HG03378 (cell line): Measurements from ENCODE around the gene CMIP.
A peak's percentile ranks its signal among the peaks of the same experiment; 100 is the strongest.
"Not testable (repeated sequence)": the region's sequence is repeated elsewhere in the genome, so short reads cannot be mapped to it uniquely, and the experiment has no call there.

Source experiments
- ATAC-seq: cut with Tn5 transposase; IDR thresholded peaks from one replicate; pipeline ENCODE4 v1.9.1; 2021; ENCODE audit warnings: mild to moderate bottlenecking, moderate library complexity; ENCODE audit not compliant: unreplicated experiment

Gene CMIP

DNA sequence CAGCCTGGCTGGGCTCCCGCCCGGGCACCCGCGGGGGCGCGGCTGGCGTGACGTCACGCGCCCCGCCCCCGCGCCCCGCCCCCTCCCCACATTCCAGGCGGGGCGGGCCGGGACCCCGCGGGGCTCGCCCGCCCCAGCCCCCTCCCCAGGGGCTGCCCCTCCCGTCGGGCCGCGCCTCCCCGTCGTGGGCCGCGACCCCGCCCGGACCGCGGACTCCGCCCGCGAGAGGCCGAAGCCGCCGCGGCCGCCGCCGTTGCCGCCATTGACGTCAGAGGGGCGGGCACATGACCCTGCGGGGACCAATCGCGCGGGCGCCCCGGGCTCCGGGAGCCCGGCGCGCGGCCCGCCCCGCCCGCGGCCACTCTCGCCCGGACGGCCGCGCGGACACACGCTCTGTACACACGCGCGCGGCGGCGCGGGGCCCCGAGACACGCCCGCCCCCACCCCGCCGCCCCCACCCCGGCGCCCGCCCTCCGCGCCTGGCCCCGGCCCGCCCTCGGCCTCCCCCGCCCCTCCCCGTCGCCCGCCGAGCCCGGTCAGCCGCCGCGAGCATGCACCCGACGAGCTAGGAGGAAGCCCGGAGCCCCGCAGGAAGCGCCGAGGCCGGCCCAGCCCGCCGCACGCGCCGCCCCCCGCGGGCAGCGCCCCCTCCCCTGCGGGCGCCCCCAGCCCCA lies at the start of gene CMIP:
Gene CMIP, plus strand, starts transcription at position 361 of the 674 bp plus-strand sequence.
- no peak for ATAC-seq

GRCh38 chr16:81394966-81395655 lies 49.5 kb upstream of the CMIP start:
- no peak for ATAC-seq

DNA sequence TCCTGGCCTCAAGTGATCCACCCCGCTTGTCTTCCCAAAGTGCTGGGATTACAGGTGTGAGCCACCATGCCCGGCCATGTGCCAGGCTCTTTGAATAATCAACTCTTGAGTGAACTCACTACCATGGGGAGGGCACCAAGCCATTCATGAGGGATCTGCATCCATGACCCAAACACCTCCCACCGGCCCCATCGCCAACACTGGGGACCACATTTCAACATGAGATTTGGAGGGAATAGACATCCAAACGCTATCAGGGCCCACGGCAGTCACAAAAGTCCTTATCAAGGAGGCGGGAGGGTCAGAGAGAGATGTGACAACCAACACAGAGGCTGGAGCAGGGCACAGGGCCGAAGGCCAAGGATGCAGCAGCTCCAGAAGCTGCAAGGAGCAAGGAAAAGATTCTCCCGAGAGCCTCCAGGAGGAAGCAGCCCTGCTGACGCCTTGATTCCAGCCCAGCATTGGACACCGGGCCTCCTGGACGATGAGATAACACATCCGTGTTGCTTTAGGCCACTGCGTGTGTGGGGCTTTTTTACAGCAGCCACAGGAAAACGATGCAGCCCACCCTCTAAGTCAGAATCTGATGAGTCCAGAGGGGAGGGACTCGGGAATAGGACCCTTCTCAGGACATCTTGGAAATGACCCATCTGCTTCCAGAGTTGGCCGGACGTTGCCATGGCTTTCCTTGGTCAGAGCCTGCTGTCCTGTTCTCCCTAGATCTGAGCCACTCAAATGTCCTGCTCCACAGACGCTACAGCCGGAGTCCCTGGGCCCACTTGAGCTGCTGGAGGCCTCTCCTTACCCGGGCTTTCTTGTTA lies 47.3 kb upstream of the CMIP start:
- ATAC-seq = no peak

- ATAC-seq = no peak
Observed at GRCh38 chr16:81397879-81398520, 46.6 kb upstream of the CMIP start.

DNA sequence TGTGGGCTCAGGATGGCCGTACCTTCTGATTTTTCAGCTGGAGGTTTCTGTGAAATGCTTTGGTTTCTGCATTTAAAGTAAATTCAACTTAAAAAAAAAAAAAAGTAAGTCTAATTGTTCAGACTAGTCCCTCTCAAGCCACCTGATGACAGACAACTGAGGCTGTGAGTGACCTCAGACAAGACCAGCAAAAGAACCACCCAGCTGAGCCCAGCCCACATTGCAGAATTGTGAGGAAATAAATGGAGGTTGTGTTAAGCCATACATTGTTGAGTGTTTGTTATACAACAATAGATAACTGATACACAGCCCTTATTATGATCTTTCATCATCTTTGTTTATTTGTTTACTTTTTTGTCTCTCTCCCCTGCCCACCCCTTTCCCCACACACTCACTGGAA lies 44.7 kb upstream of the CMIP start:
- ATAC-seq = no peak

DNA sequence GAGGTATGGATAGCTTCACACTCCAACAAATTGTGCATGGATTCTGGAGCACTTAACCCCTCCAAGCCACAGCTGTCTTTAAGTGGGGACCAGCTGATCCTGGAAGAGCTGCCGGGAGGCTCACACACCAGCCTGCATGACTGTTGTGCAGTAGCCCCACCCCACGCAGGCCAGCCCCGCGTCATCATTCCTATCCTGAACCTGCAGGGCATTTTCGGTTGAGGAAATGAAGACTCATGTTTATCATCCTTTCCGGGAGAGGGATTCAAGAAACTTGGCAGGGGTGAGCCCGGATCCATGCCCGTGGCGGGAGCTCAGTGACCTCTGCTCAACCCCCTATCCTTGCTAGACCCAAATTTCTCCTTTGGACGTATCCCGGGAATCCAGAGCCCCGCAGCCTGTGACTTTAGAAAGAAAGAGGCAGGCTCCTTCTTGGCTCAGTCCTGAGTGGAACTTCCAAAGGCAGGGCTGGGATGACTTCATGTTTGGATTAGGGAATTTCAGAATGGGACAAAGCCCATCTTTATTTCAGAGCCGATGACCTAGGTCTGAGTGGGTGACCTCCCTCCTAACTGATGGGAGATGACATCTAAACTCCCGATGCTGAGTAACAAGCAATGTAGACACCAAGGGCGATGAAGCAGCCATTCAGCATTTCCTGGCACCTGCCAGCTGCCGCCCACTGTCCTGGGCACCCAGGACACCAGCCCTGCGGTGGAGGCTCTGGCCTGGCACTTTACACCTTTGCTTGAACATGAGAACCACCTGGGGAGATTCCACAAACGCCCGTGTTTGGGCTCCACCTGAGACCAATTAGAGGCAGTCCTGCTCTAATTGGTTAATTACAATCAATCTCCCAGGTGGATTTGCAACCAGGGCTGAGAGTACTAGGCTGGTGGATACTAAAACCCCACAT lies 43.3 kb upstream of the CMIP start:
- no peak for ATAC-seq

- no peak for ATAC-seq
Observed at GRCh38 chr16:81403208-81403600, 41.4 kb upstream of the CMIP start.

- peak; percentile 45 for ATAC-seq
Observed at GRCh38 chr16:81403601-81404391, 40.8 kb upstream of the CMIP start.

GRCh38 chr16:81405002-81405401 lies 39.6 kb upstream of the CMIP start:
- ATAC-seq = not testable (repeated sequence)

DNA sequence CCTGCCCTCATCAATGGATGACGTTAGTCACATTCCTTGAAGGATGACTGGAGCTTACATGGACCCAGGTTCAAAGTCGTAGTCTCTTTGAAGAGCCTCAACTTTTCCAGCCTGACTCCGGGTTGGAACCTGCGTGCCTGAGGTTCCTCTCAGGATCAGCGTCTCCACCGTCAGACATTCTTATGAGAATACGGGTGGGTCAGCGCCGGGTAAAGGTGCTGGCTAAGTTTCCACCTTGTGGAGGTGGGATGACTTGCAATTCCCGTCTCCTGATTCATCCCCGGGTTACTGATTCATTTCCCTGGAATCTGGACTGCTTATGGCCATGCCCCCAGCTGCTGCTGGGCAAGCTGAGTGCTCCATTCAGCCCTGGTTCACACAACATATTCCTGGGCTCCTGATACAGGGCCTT lies 38.9 kb upstream of the CMIP start:
- no peak for ATAC-seq

DNA sequence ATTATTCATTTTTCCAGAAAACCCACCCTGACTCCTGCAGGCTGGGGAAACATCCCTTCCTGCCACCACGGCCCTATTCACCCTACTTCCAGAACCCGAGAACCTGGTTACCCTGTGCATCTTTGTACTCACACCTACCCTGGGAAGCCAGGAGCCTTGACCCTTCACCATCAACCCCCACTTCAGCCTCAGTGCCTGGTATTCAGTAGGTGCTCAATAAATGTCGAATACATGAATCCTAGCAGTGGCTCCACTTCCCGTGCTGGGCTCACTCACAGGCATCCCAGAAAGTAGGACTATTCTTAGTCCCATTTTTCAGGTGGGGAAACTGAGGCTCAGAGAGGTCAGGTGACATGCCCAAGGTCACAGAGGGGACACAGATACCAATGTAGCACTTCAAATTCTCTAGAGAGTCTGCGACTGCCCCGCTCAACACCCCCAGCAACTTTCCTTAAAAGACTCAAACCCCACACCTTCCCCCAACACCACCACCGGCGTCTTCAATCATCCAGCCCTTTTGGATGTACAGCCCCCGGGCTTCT lies 36.1 kb upstream of the CMIP start:
- no peak for ATAC-seq

DNA sequence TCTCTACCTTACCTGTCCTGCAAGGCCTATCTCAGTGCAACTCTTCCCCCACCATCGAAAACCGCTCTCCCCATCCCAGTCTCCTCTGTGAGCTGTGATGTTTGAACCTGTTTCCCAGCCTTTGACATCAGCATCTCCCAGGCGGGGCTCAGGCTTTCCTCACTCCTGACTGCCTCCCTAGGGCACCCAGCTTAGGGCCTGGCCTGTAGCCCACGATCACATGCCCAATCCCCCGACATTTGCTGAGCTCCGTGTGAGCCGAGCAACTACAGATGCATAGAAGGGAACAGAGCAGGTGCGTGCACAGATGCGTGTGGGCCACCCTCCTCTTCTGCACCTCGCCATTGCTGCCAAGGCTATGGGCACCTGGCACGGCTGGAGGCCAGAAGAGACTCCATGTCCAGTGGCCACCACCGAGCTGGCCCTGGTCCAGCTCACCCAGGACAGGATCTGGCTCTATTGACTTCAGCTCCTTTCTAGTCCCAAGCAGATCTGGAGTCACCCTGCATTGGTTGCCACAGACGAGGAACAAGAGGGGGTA lies 35.5 kb upstream of the CMIP start:
- no peak for ATAC-seq

DNA sequence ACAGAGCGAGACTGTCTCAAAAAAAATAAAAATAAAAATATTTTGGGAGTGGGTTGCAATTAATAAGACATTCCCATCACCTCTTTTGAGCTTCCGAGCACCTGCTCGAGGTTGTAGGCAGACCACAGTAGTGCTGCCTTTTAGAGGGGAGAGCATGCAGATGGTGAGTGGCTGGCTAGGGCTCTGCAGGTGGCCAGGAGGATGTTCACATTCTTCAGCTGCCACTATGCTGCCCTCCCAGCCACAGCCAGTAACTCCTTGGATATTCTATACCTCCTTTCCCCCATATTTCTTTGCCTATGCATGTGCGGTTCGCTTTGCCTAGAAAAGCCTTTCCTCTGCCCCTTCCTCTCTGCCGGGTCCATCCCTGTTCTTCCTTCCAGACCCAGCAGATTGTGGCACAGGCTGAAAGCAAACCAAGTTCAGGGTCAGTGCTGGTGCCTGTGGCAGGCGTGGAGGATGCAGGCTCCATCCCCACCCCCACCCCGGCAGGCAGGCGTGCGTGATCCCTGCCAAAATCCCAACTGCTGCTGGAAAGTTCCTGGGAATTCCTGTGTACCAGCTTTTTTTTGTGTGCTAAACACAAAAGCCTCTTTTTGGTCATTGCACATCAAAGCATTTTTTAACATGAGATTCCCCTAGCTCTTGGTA lies 33.8 kb upstream of the CMIP start:
- ATAC-seq = no peak

- no peak for ATAC-seq
Observed at GRCh38 chr16:81413245-81413990, 31.2 kb upstream of the CMIP start.

GRCh38 chr16:81415751-81416150 lies 28.9 kb upstream of the CMIP start:
- ATAC-seq = no peak

- ATAC-seq = no peak
Observed at GRCh38 chr16:81416749-81417148, 27.9 kb upstream of the CMIP start.

- no peak for ATAC-seq
Observed at GRCh38 chr16:81417210-81417609, 27.4 kb upstream of the CMIP start.

GRCh38 chr16:81419806-81420205 lies 24.8 kb upstream of the CMIP start:
- no peak for ATAC-seq
